CD4-positive, alpha-beta T cell treated with Interleukin-12 subunit alpha and Interleukin-12 subunit beta, for 1 hour (primary cell): ENCODE data around the gene ERGIC2.
"Not testable (repeated sequence)": the region's sequence is repeated elsewhere in the genome, so short reads cannot be mapped to it uniquely, and the experiment has no call there.

Experiments
- DNase-seq: peaks from one replicate; pipeline ENCODE4 v3.0.0-alpha.2; 2020

Gene ERGIC2

GRCh38 chr12:29290475-29290874 is 90.5 kb downstream of the ERGIC2 start:
- not testable (repeated sequence) for DNase-seq

- DNase-seq = no peak
Observed at GRCh38 chr12:29288031-29288430, 92.9 kb downstream of the ERGIC2 start.

GRCh38 chr12:29287622-29288021 is 93.3 kb downstream of the ERGIC2 start:
- DNase-seq = no peak
